Gastroesophageal sphincter (tissue), 4 donors: ENCODE results near the gene PIK3C3. TPM values are rescaled to one million over a fixed set of nuclear protein-coding genes. Genes with fewer than 3 reads are reported as not detected.

Source experiments
- ATAC-seq: fragments of 150-250 bp; one replicate; pipeline ENCODE4 v1.9.1; 2016; ENCODE audit warnings: mild to moderate bottlenecking, moderate library complexity
- H3K27ac ChIP-seq, 4 donors: fragments of 200-600 bp; sonication (generic) in 3 of 4; 1 replicate in 3 of 4; 2 replicates in 1 of 4; pipeline ENCODE4 v1.5.1; 2016 to 2019
- H3K27me3 ChIP-seq: fragments of 200-600 bp; sonication (generic); one replicate; pipeline ENCODE4 v1.5.1; 2019
- H3K36me3 ChIP-seq, 2 donors: fragments of 200-600 bp; sonication (generic); one replicate each; pipeline ENCODE4 v1.5.1; 2019; ENCODE audit warnings: control low read depth in 1 of 2
- H3K4me1 ChIP-seq, 3 donors: fragments of 200-600 bp; sonication (generic); 1 replicate in 2 of 3; 2 replicates in 1 of 3; pipeline ENCODE4 v1.5.1; 2016 to 2019; ENCODE audit warnings: control low read depth in 2 of 3
- H3K4me3 ChIP-seq, 2 donors: fragments of 200-600 bp; sonication (generic); one replicate each; pipeline ENCODE4 v1.5.1; 2019; ENCODE audit warnings: mild to moderate bottlenecking in 1 of 2, moderate library complexity in 1 of 2
- H3K9me3 ChIP-seq, 3 donors: fragments of 200-600 bp; sonication (generic); one replicate each; pipeline ENCODE4 v1.5.1; 2017 to 2019; ENCODE audit warnings: control low read depth in 2 of 3
- CTCF ChIP-seq, 4 experiments: fragments of 200-600 bp in 2 of 4; fragments of 450-650 bp in 2 of 4; sonication (generic) in 1 of 4; IDR thresholded peaks; one replicate each; pipeline ENCODE4 v1.5.1; 2017 to 2019; ENCODE audit warnings: antibody characterized with exemption in 4 of 4, mild to moderate bottlenecking in 2 of 4, moderate library complexity in 2 of 4
- EP300 ChIP-seq: sonication (generic); formaldehyde crosslinking; IDR thresholded peaks from one replicate; pipeline ENCODE4 v1.6.1; 2017; ENCODE audit warnings: antibody characterized with exemption, mild to moderate bottlenecking
- POLR2A ChIP-seq, 2 donors: fragments of 450-650 bp; IDR thresholded peaks; one replicate each; pipeline ENCODE4 v1.6.1; 2017; ENCODE audit warnings: antibody characterized with exemption in 2 of 2, mild to moderate bottlenecking in 2 of 2, moderate library complexity in 1 of 2
- POLR2AphosphoS5 ChIP-seq: sonication (generic); formaldehyde crosslinking; IDR thresholded peaks from one replicate; pipeline ENCODE4 v1.6.1; 2017; ENCODE audit warnings: antibody characterized with exemption
- WGBS, 2 donors: methylation state at CpG; one replicate each; pipeline ENCODE4 v1.1.5; 2018; ENCODE audit warnings: low coverage in 1 of 2; 5-methylcytosine and 5-hydroxymethylcytosine counted together
- total RNA-seq, 4 donors: library from RNA; depleted of rRNA; stranded (reverse); fragments of >200 nt; gene quantifications; one replicate each; pipeline ENCODE4 v1.1.0, GENCODE V29; 2016

Gene PIK3C3
- total RNA-seq, 4 donors from 2014 or later = 34.2 to 55.6 (median 40.9) TPM

DNA sequence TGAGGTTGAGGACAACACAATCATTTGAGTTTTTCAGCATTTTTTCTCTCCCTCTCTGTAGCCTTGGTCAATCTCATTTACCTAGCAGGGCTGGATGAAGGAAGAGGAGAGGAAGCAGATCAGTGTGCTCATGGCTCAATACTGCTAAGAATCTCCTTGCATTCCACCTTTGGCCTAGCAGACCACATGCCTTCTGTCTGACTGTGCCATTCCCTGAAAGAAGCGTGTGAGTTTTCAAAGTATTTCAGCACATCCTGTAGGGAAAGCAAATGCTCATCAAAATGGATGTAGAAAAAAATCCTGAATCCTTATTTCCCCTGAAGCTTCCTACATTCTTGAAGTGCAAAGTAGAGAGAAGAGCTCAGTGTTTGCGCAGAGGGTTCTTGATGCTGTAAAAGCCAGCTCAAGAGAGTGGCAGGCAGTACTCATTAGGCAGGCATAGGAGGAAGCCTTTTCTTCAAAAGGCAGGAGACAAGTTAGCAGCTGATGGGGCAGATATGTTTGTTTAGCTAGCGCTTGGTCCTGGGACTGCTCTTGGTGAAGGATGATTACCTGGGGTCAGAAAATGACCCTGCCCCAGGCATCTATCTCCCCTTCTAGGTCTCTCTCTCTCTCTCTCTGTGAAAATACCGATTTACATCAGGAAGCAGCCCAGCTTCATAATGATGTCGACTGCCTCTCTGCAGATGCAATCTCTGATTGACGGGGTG, 14.4 kb upstream of the PIK3C3 start:
- no peak for ATAC-seq

DNA sequence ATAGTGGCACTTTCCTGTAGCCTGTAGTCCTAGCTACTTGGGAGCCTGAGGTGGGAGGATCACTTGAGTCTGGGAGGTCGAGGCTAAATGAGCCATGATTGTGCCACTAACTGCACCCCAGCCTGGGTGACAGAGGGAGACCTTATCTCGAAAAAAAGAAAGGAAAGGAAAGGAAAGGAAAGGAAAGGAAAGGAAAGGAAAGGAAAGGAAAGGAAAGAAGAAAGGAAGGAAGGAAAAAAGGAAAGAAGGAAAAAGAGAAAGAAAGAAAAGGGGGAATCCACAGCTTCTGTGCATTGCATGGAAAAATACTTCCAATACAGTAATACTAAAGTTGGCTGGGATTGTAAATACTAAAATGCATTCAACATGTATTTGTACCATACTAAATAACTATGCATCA, 12.8 kb upstream of the PIK3C3 start:
- no peak for TF ChIP-seq POLR2A (IDR thresholded peaks at IDR 0.05)
- no peak for TF ChIP-seq EP300
- no peak for TF ChIP-seq CTCF (IDR thresholded peaks at IDR 0.05)
- no peak for TF ChIP-seq POLR2AphosphoS5
- no peaks in the 10 kb centered on the region for H3K36me3 ChIP-seq
- no peaks in the 10 kb centered on the region for H3K4me1 ChIP-seq
- H3K27ac ChIP-seq = no peak overlapping the region
- no peaks in the 10 kb centered on the region for H3K9me3 ChIP-seq
- H3K4me3 ChIP-seq = no peak overlapping the region
- peaks cover 21% of the 10 kb centered on the region for H3K27me3 ChIP-seq
- ATAC-seq = no peak
- 55 to 90% methylated on average over 2 of the region's 2 CpGs for WGBS, 2 donors

More for the DNA sequence above, 14.4 kb upstream of the PIK3C3 start:
- no peak overlapping the region for H3K27ac ChIP-seq
- H3K4me1 ChIP-seq = no peaks in the 10 kb centered on the region
- no peaks in the 10 kb centered on the region for H3K36me3 ChIP-seq
- TF ChIP-seq POLR2A (IDR thresholded peaks at IDR 0.05) = no peak
- WGBS, 2 donors = 25 to 42% methylated on average over 2 to 6 of the region's 6 CpGs
- no peak overlapping the region for H3K4me3 ChIP-seq
- H3K9me3 ChIP-seq = no peaks in the 10 kb centered on the region
- H3K27me3 ChIP-seq = peaks cover 16% of the 10 kb centered on the region

GRCh38 chr18:41948544-41949110, 6.4 kb upstream of the PIK3C3 start:
- Histone ChIP-seq H3K9me3 (no peaks in the 10 kb centered on the region), H3K27me3 (peaks cover 21% of the 10 kb centered on the region), H3K4me3 (no peak overlapping the region), H3K36me3 (no peaks in the 10 kb centered on the region), H3K4me1 (no peaks in the 10 kb centered on the region), H3K27ac (no peak overlapping the region)
- 79 to 84% methylated on average over 3 of the region's 3 CpGs for WGBS, 2 donors
- no peak for ATAC-seq
- no peak for TF ChIP-seq POLR2AphosphoS5
- no peak for TF ChIP-seq POLR2A (IDR thresholded peaks at IDR 0.05)
- no peak for TF ChIP-seq CTCF (IDR thresholded peaks at IDR 0.05)
- TF ChIP-seq EP300 = no peak

DNA sequence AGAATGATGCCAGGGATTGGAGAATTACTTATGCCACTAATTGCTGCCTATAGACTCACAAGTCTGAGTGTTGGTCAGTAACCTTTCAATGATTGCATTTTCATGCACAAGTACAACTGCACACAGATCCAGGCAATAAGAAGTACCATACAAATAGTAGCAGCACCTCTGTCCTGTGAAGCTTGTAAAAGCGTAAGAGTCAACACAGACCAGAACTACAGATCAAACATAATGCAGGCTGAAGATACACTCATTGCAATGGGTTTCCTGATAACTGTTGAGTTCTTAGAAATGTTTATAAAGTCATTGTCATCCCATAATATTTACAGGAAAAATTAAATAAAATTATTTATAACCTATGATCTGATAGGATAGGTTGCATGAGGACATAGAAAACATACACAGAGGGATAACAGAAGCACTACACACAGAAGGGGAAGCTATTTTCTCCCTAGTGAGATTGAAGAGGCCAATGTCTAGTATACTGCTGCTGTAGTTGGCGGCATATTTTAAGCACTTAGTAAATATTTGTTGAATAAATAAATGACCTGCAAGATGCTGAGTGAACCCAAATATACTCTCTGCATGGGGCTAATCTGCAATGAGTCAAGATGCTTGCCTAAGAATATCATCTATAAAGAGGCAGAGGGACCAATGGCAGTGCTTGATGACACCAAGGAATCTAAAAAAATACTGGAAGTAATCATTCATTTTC, 5.7 kb upstream of the PIK3C3 start:
- no peaks in the 10 kb centered on the region for H3K9me3 ChIP-seq
- H3K36me3 ChIP-seq = no peaks in the 10 kb centered on the region
- TF ChIP-seq POLR2AphosphoS5 = no peak
- TF ChIP-seq CTCF (IDR thresholded peaks at IDR 0.05) = no peak
- TF ChIP-seq EP300 = no peak
- TF ChIP-seq POLR2A (IDR thresholded peaks at IDR 0.05) = no peak
- 90 to 94% methylated on average over 2 of the region's 2 CpGs for WGBS, 2 donors
- H3K4me3 ChIP-seq = no peak overlapping the region
- no peaks in the 10 kb centered on the region for H3K4me1 ChIP-seq
- peaks cover 17% of the 10 kb centered on the region for H3K27me3 ChIP-seq
- no peak overlapping the region for H3K27ac ChIP-seq
- no peak for ATAC-seq

DNA sequence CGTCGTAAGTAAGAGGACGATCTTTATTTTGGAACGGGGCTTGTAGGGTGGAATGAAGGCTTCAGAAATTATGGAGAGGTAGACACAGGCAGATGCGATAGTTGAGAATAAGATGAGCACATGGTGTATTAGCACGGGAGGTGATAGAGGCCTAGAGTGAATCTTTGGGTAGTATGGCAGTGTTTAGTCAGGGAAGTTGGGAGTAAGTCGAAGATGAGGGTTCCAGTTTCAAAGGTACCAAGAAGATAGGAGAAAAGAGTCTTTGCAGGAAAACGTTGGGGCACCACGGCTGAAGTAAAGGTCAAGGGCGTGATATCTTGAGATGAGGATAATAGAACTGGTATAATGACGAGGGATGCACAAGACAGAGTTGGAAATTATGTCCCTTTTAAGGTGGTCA, 654 bp downstream of the PIK3C3 start:
- Histone ChIP-seq H3K27me3 (no peaks in the 10 kb centered on the region), H3K27ac (peak overlapping the region; percentile 51 to 82 (median 80)), H3K36me3 (peaks cover 0 to 27% of the 10 kb centered on the region in 2 donors), H3K4me3 (peak overlapping the region; percentile 81 to 96), H3K4me1 (peaks cover 0 to 28% (median 6%) of the 10 kb centered on the region in 3 donors), H3K9me3 (no peaks in the 10 kb centered on the region)
- no peak for ATAC-seq
- no peak for TF ChIP-seq CTCF (IDR thresholded peaks at IDR 0.05)
- TF ChIP-seq EP300 = no peak
- TF ChIP-seq POLR2A (IDR thresholded peaks at IDR 0.05) = no peak
- no peak for TF ChIP-seq POLR2AphosphoS5
- 3 to 8% methylated on average over 8 to 11 of the region's 11 CpGs for WGBS, 2 donors
